Measurements from ENCODE around the gene SNAPIN.

SNAPIN gene

GRCh38 chr1:153677718-153678518, 19.4 kb downstream of the SNAPIN start:
- in situ Hi-C loops (cut with HindIII; ENCODE audit: low sequenced_read_pairs): no loop called here

- in situ Hi-C loops (cut with HindIII; ENCODE audit: low sequenced_read_pairs): no loop called here
Measured at GRCh38 chr1:153678519-153679336, 20.2 kb downstream of the SNAPIN start, which contains the start of gene NPR1. TSS of gene NPR1 (plus strand) at chr1:153678688. CDS start at chr1:153679109, 421 bp downstream.

- in situ Hi-C loops (cut with HindIII; ENCODE audit: low sequenced_read_pairs): no loop called here
Measured at GRCh38 chr1:153679337-153680119, 21.0 kb downstream of the SNAPIN start.

GRCh38 chr1:153680120-153680403, 21.6 kb downstream of the SNAPIN start:
- in situ Hi-C loops (cut with HindIII; ENCODE audit: low sequenced_read_pairs): no loop called here

- in situ Hi-C loops (cut with HindIII; ENCODE audit: low sequenced_read_pairs): no loop called here
Measured at GRCh38 chr1:153682730-153683129, 24.2 kb downstream of the SNAPIN start.

- in situ Hi-C loops (cut with HindIII; ENCODE audit: low sequenced_read_pairs): no loop called here
Measured at GRCh38 chr1:153683854-153684253, 25.4 kb downstream of the SNAPIN start.

- in situ Hi-C loops (cut with HindIII; ENCODE audit: low sequenced_read_pairs): no loop called here
Measured at GRCh38 chr1:153684892-153685291, 26.4 kb downstream of the SNAPIN start.

- in situ Hi-C loops (cut with HindIII; ENCODE audit: low sequenced_read_pairs): no loop called here
Measured at GRCh38 chr1:153685544-153686340, 27.2 kb downstream of the SNAPIN start.

- in situ Hi-C loops (cut with HindIII; ENCODE audit: low sequenced_read_pairs): no loop called here
Measured at GRCh38 chr1:153687346-153688125, 29.0 kb downstream of the SNAPIN start.

- in situ Hi-C loops (cut with HindIII; ENCODE audit: low sequenced_read_pairs): no loop called here
Measured at GRCh38 chr1:153688276-153688675, 29.8 kb downstream of the SNAPIN start.

GRCh38 chr1:153688736-153689328, 30.3 kb downstream of the SNAPIN start:
- in situ Hi-C loops (cut with HindIII; ENCODE audit: low sequenced_read_pairs): no loop called here

GRCh38 chr1:153693466-153693865, 35.0 kb downstream of the SNAPIN start:
- in situ Hi-C loops (cut with HindIII; ENCODE audit: low sequenced_read_pairs): no loop called here

GRCh38 chr1:153696741-153697140, 38.2 kb downstream of the SNAPIN start:
- in situ Hi-C loops (cut with HindIII; ENCODE audit: low sequenced_read_pairs): no loop called here

- in situ Hi-C loops (cut with HindIII; ENCODE audit: low sequenced_read_pairs): no loop called here
Measured at GRCh38 chr1:153697191-153698019, 38.9 kb downstream of the SNAPIN start.

GRCh38 chr1:153698020-153698922, 39.8 kb downstream of the SNAPIN start:
- in situ Hi-C loops (cut with HindIII; ENCODE audit: low sequenced_read_pairs): no loop called here

- in situ Hi-C loops (cut with HindIII; ENCODE audit: low sequenced_read_pairs): no loop called here
Measured at GRCh38 chr1:153698923-153699714, 40.6 kb downstream of the SNAPIN start.

GRCh38 chr1:153699768-153700167, 41.3 kb downstream of the SNAPIN start:
- in situ Hi-C loops (cut with HindIII; ENCODE audit: low sequenced_read_pairs): no loop called here
